Measurements from ENCODE around the gene APBA2.

GRCh38 chr15:28994831-28995596, 109.2 kb downstream of the APBA2 start:
- TF ChIP-seq GATA3 (IDR thresholded peaks at IDR 0.05; ENCODE audit: low read depth, low read length) (no peak), GATA2 (IDR thresholded peaks at IDR 0.05; ENCODE audit: low read depth, low read length) (no peak)

All from SH-SY5Y (cell line).